H9 (cell line): ENCODE measurements around the gene BBOF1. TPM values are rescaled to one million over a fixed set of nuclear protein-coding genes. Genes with fewer than 3 reads are reported as not detected.

ENCODE experiments used
- DNase-seq: peaks from one replicate; pipeline ENCODE4 v3.0.0-alpha.2; 2017
- H2AFZ ChIP-seq: one replicate; pipeline ENCODE4 v1.6.1; 2013; ENCODE audit warnings: mild to moderate bottlenecking, low read length, control low read depth, moderate library complexity
- H2AK5ac ChIP-seq: 2 replicates; pipeline ENCODE4 v1.6.1; 2013; ENCODE audit warnings: low read length, control low read depth, mixed read lengths; ENCODE audit not compliant: insufficient read length
- H2BK120ac ChIP-seq: one replicate; pipeline ENCODE4 v1.6.1; 2013; ENCODE audit warnings: low read depth, mild to moderate bottlenecking, low read length, control low read depth, inconsistent platforms; ENCODE audit not compliant: poor library complexity, severe bottlenecking
- H2BK12ac ChIP-seq: 2 replicates; pipeline ENCODE4 v1.6.1; 2013; ENCODE audit warnings: low read length, control low read depth, mixed read lengths, low read depth; ENCODE audit not compliant: insufficient read length
- H2BK15ac ChIP-seq: 2 replicates; pipeline ENCODE4 v1.6.1; 2013; ENCODE audit warnings: low read depth, low read length, control low read depth
- H2BK20ac ChIP-seq: one replicate; pipeline ENCODE4 v1.6.1; 2013; ENCODE audit warnings: low read depth, mild to moderate bottlenecking, low read length, control low read depth, inconsistent platforms; ENCODE audit not compliant: poor library complexity, severe bottlenecking
- H2BK5ac ChIP-seq: 2 replicates; pipeline ENCODE4 v1.6.1; 2013; ENCODE audit warnings: low read length, control low read depth, mixed read lengths; ENCODE audit not compliant: insufficient read length
- H3K14ac ChIP-seq: 2 replicates; pipeline ENCODE4 v1.6.1; 2013; ENCODE audit warnings: low read length, control low read depth; ENCODE audit not compliant: insufficient read depth
- H3K18ac ChIP-seq: 2 replicates; pipeline ENCODE4 v1.6.1; 2013; ENCODE audit warnings: low read depth, mild to moderate bottlenecking, mixed read lengths, low read length, control low read depth; ENCODE audit not compliant: insufficient read length
- H3K23ac ChIP-seq: 2 replicates; pipeline ENCODE4 v1.6.1; 2013; ENCODE audit warnings: low read length, control low read depth, mixed read lengths, low read depth; ENCODE audit not compliant: insufficient read length
- H3K23me2 ChIP-seq: 2 replicates; pipeline ENCODE4 v1.6.1; 2013; ENCODE audit warnings: low read depth, mild to moderate bottlenecking, mixed read lengths, low read length, control low read depth; ENCODE audit not compliant: insufficient read length, poor library complexity, severe bottlenecking
- H3K27ac ChIP-seq: 2 replicates; pipeline ENCODE4 v1.5.1; 2013; ENCODE audit warnings: low read length, control low read depth, mixed read lengths, low read depth; ENCODE audit not compliant: insufficient read length
- H3K27me3 ChIP-seq: 2 replicates; pipeline ENCODE4 v1.6.1; 2013; ENCODE audit warnings: low read length, control low read depth, inconsistent platforms; ENCODE audit not compliant: insufficient read depth
- H3K4ac ChIP-seq: 2 replicates; pipeline ENCODE4 v1.6.1; 2013; ENCODE audit warnings: low read depth, mild to moderate bottlenecking, control low read depth, inconsistent platforms, low read length, moderate library complexity
- H3K4me1 ChIP-seq: 2 replicates; pipeline ENCODE4 v1.6.1; 2013; ENCODE audit warnings: low read length, control low read depth, inconsistent platforms; ENCODE audit not compliant: insufficient read depth
- H3K4me2 ChIP-seq: 2 replicates; pipeline ENCODE4 v1.6.1; 2013; ENCODE audit warnings: low read length, control low read depth, mixed read lengths; ENCODE audit not compliant: insufficient read length, insufficient read depth
- H3K56ac ChIP-seq: 2 replicates; pipeline ENCODE4 v1.6.1; 2013; ENCODE audit warnings: low read depth, mild to moderate bottlenecking, mixed read lengths, low read length, control low read depth; ENCODE audit not compliant: insufficient read length
- H3K79me1 ChIP-seq: 2 replicates; pipeline ENCODE4 v1.6.1; 2013; ENCODE audit warnings: low read depth, mild to moderate bottlenecking, moderate library complexity, low read length, control low read depth, inconsistent platforms; ENCODE audit not compliant: insufficient read depth, poor library complexity, severe bottlenecking
- H3K79me2 ChIP-seq: 2 replicates; pipeline ENCODE4 v1.6.1; 2013; ENCODE audit warnings: low read length, control low read depth, inconsistent platforms; ENCODE audit not compliant: insufficient read depth
- H3K9ac ChIP-seq: 2 replicates; pipeline ENCODE4 v1.6.1; 2013; ENCODE audit warnings: low read length, control low read depth, mixed read lengths; ENCODE audit not compliant: insufficient read length; ENCODE audit errors: extremely low read depth
- H3K9me3 ChIP-seq: one replicate; pipeline ENCODE4 v1.6.1; 2013; ENCODE audit warnings: low read depth, low read length, inconsistent platforms; ENCODE audit not compliant: control insufficient read depth
- H3T11ph ChIP-seq: one replicate; pipeline ENCODE4 v1.6.1; 2013; ENCODE audit warnings: mild to moderate bottlenecking, low read length, control low read depth, inconsistent platforms
- H4K20me1 ChIP-seq: one replicate; pipeline ENCODE4 v1.6.1; 2013; ENCODE audit not compliant: control insufficient read depth, insufficient read length, insufficient read depth
- H4K5ac ChIP-seq: 2 replicates; pipeline ENCODE4 v1.6.1; 2013; ENCODE audit warnings: low read depth, mild to moderate bottlenecking, mixed read lengths, low read length, control low read depth; ENCODE audit not compliant: insufficient read length
- H4K8ac ChIP-seq: replicated peaks from 2 replicates; pipeline ENCODE4 v1.6.1; 2013; ENCODE audit warnings: low read length, control low read depth, mixed read lengths, low read depth; ENCODE audit not compliant: insufficient read length
- H4K91ac ChIP-seq: 2 replicates; pipeline ENCODE4 v1.6.1; 2013; ENCODE audit warnings: low read depth, mild to moderate bottlenecking, moderate library complexity, mixed read lengths, low read length, control low read depth; ENCODE audit not compliant: insufficient read length
- H3K27ac Mint-ChIP-seq, 3 experiments: 2 replicates in 2 of 3; 3 replicates in 1 of 3; pipeline ENCODE4 v1.8.0; 2020 to 2021; ENCODE audit warnings: mixed read lengths in 3 of 3, mild to moderate bottlenecking in 1 of 3, moderate library complexity in 1 of 3
- H3K27me3 Mint-ChIP-seq: 2 replicates; pipeline ENCODE4 v1.8.0; 2021; ENCODE audit warnings: low read depth, mild to moderate bottlenecking, moderate library complexity, mixed read lengths
- H3K36me3 Mint-ChIP-seq, 3 experiments: 2 replicates in 2 of 3; 3 replicates in 1 of 3; pipeline ENCODE4 v1.8.0; 2020 to 2021; ENCODE audit warnings: low read depth in 3 of 3, mixed read lengths in 3 of 3; ENCODE audit not compliant: insufficient read depth in 1 of 3
- H3K4me1 Mint-ChIP-seq, 2 experiments: 2 replicates each; pipeline ENCODE4 v1.8.0; 2020; ENCODE audit warnings: mixed read lengths in 2 of 2
- H3K4me3 Mint-ChIP-seq, 2 experiments: 2 replicates in 1 of 2; 3 replicates in 1 of 2; pipeline ENCODE4 v1.8.0; 2020 to 2021; ENCODE audit warnings: mild to moderate bottlenecking in 2 of 2, mixed read lengths in 2 of 2, moderate library complexity in 1 of 2
- H3K9me3 Mint-ChIP-seq, 2 experiments: 2 replicates in 1 of 2; 3 replicates in 1 of 2; pipeline ENCODE4 v1.8.0; 2020; ENCODE audit warnings: mild to moderate bottlenecking in 2 of 2, mixed read lengths in 2 of 2, moderate library complexity in 1 of 2
- WGBS: extraction: QIAGEN DNeasy Blood & Tissue Kit; methylation state at CpG from one replicate; pipeline ENCODE4 v1.1.7; 2013; ENCODE audit warnings: missing lambda C conversion rate, low lambda C conversion rate, mixed read lengths; ENCODE audit not compliant: insufficient read length; ENCODE audit errors: extremely low coverage; 5-methylcytosine and 5-hydroxymethylcytosine counted together
- total RNA-seq: library from RNA; stranded (reverse); gene quantifications from 2 replicates; pipeline ENCODE4 v1.2.1, GENCODE V29; 2021
- TF ChIP-seq, protein P1 (sequence below): fragments of 200-600 bp; sonication (generic); conservative IDR thresholded peaks from 3 replicates; pipeline ENCODE4 v1.8.0; 2021; ENCODE audit warnings: antibody characterized with exemption, mild to moderate bottlenecking

BBOF1 gene
- total RNA-seq, 1 experiment from 2014 or later, result 0.61 TPM

DNA sequence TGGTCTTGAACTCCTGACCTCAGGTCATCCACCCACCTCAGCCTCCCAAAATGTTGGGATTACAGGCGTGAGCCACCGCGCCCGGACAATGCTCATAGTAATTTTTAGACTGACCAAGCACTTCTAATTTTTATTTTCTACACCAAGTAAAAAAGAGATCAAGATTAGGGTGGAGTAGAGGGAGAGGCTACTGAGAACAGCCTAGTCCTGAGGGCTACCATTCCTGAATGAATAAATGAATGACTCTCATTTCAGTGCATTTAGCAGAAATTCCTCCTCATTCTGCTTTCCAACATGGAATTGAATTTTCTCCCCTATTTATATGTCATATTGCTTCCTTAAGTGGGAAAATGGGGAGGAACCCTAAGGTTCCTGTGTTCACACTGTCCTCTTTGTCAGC is 26.4 kb downstream of the BBOF1 start:
- Histone ChIP-seq H3K27me3 (no peaks in the 10 kb centered on the region), H4K8ac (no peak overlapping the region), H2BK15ac (no peak overlapping the region), H3K4ac (no peak overlapping the region), H2AK5ac (no peak overlapping the region), H3K9ac (no peak overlapping the region), H3K18ac (no peak overlapping the region), H2AFZ (no peak overlapping the region), H3K9me3 (no peaks in the 10 kb centered on the region), H4K20me1 (no peaks in the 10 kb centered on the region), H4K5ac (no peak overlapping the region), H3K4me2 (no peak overlapping the region), H3K56ac (no peak overlapping the region), H2BK5ac (no peak overlapping the region), H2BK120ac (no peak overlapping the region), H3K79me1 (no peaks in the 10 kb centered on the region), H2BK20ac (no peak overlapping the region), H3T11ph (no peak overlapping the region), H4K91ac (no peak overlapping the region), H3K27ac (no peak overlapping the region), H3K79me2 (no peaks in the 10 kb centered on the region), H2BK12ac (no peak overlapping the region), H3K23me2 (no peaks in the 10 kb centered on the region), H3K14ac (no peak overlapping the region), H3K4me1 (no peaks in the 10 kb centered on the region), H3K23ac (no peak overlapping the region)
- peaks cover 4 to 7% of the 10 kb centered on the region in 2 experiments; a peak in 2 of 4 replicates for H3K4me1 Mint-ChIP-seq
- DNase-seq, result no peak
- H3K36me3 Mint-ChIP-seq, result no peaks in the 10 kb centered on the region
- H3K27me3 Mint-ChIP-seq, result no peaks in the 10 kb centered on the region; the same call in 1 of the 2 replicates
- no CpG with 5 or more reads among the region's 4 CpGs for WGBS
- TF ChIP-seq, protein P1, sequence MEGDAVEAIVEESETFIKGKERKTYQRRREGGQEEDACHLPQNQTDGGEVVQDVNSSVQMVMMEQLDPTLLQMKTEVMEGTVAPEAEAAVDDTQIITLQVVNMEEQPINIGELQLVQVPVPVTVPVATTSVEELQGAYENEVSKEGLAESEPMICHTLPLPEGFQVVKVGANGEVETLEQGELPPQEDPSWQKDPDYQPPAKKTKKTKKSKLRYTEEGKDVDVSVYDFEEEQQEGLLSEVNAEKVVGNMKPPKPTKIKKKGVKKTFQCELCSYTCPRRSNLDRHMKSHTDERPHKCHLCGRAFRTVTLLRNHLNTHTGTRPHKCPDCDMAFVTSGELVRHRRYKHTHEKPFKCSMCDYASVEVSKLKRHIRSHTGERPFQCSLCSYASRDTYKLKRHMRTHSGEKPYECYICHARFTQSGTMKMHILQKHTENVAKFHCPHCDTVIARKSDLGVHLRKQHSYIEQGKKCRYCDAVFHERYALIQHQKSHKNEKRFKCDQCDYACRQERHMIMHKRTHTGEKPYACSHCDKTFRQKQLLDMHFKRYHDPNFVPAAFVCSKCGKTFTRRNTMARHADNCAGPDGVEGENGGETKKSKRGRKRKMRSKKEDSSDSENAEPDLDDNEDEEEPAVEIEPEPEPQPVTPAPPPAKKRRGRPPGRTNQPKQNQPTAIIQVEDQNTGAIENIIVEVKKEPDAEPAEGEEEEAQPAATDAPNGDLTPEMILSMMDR, result no peak
- no peak overlapping the region for H3K4me3 Mint-ChIP-seq
- no peaks in the 10 kb centered on the region for H3K9me3 Mint-ChIP-seq
- no peak overlapping the region for H3K27ac Mint-ChIP-seq
